Adrenal gland (tissue), 12 donors: Measurements from ENCODE around the gene CNTN1. TPM values are rescaled to one million over a fixed set of nuclear protein-coding genes. Genes with fewer than 3 reads are reported as not detected.

Experiments
- DNase-seq, 7 donors: peaks; one replicate each; pipeline ENCODE4 v3.0.0-alpha.2; 2019 to 2020
- H3K27ac ChIP-seq, 5 donors: fragments of 200-600 bp; sonication (generic) in 4 of 5; 1 replicate in 3 of 5; 2 replicates in 2 of 5; pipeline versions ENCODE4 v1.5.1 to v1.8.0; 2016 to 2020; ENCODE audit warnings: mild to moderate bottlenecking in 1 of 5
- H3K27me3 ChIP-seq: fragments of 200-600 bp; 2 replicates; pipeline ENCODE4 v1.8.0; 2021
- H3K36me3 ChIP-seq, 2 donors: fragments of 200-600 bp; replicated peaks in 1 of 2; 1 replicate in 1 of 2; 2 replicates in 1 of 2; pipeline versions ENCODE4 v1.5.1 to v1.8.0; 2018 to 2022
- H3K4me1 ChIP-seq, 2 donors: fragments of 200-600 bp; replicated peaks in 1 of 2; 1 replicate in 1 of 2; 2 replicates in 1 of 2; pipeline versions ENCODE4 v1.5.1 to v1.8.0; 2018 to 2021
- H3K4me3 ChIP-seq, 4 donors: fragments of 200-600 bp; sonication (generic) in 3 of 4; one replicate each; pipeline ENCODE4 v1.5.1; 2016 to 2018
- H3K9me3 ChIP-seq, 3 donors: fragments of 200-600 bp; sonication (generic) in 1 of 3; replicated peaks in 1 of 3; 1 replicate in 2 of 3; 2 replicates in 1 of 3; pipeline versions ENCODE4 v1.5.1 to v1.8.0; 2016 to 2021
- POLR2A ChIP-seq, 2 donors: fragments of 450-650 bp; IDR thresholded peaks; one replicate each; pipeline ENCODE4 v1.6.1; 2017; ENCODE audit warnings: antibody characterized with exemption in 2 of 2, mild to moderate bottlenecking in 2 of 2, moderate library complexity in 1 of 2
- WGBS, 4 donors: extraction: QIAGEN DNeasy Blood & Tissue Kit in 2 of 4; methylation state at CpG; one replicate each; pipeline versions ENCODE4 v1.1.5 to v1.1.7; 2013 to 2017; 5-methylcytosine and 5-hydroxymethylcytosine counted together
- intact Hi-C, 2 donors: fragments of 100-400 bp; cut with DNase I; formaldehyde crosslinking; loops; one replicate each; pipeline versions ENCODE4 v1.14.1 to v1.15.0; 2022 to 2023
- polyA plus RNA-seq, 3 donors: library from polyadenylated mRNA; stranded (reverse); fragments of 200-250 nt in 2 of 3; fragments of 350-450 nt in 1 of 3; fragmentation: Illumina TruSeq in 1 of 3; extraction: RNeasy Lipid Tissue Mini Kit (QIAGEN cat#74804) in 1 of 3; gene quantifications; one replicate each; pipeline ENCODE4 v1.2.3, GENCODE V29; 2013 to 2014
- total RNA-seq, 9 donors: library from RNA; depleted of rRNA in 4 of 9; stranded (reverse); fragments of >200 nt in 4 of 9; fragments of 120-200 nt in 1 of 9; fragmentation: NEBNext Ultra II Directional in 1 of 9; extraction: Animal tissue kit (Norgen Biotek cat#: 25700) in 1 of 9; gene quantifications; one replicate each; pipeline versions ENCODE4 v1.1.0 to v1.2.4, GENCODE V29; 2013 to 2023
- TF ChIP-seq, protein P1 (sequence below), 6 experiments: fragments of 450-650 bp in 4 of 6; fragments of 200-600 bp in 2 of 6; sonication (generic) in 1 of 6; IDR thresholded peaks; 1 replicate in 5 of 6; 2 replicates in 1 of 6; pipeline versions ENCODE4 v1.5.1 to v1.8.0; 2016 to 2021; ENCODE audit warnings: antibody characterized with exemption in 6 of 6, mild to moderate bottlenecking in 2 of 6, moderate library complexity in 1 of 6
- donor health status: healthy with polysubstance abuse.
- donor health status: Bipolar disorder and iron deficiency.
- donor health status: DM: yes; HTN: yes; CAD: no.
- donor health status: DM: no; HTN: no; CAD: no.
- donor health status: DM: no; HTN: no; CAD: no.
- donor health status: DM: yes; HTN: yes; CAD: no.

Gene CNTN1
- total and polyA plus RNA-seq, 12 donors: 3.8 to 76.8 (median 20.7) TPM

DNA sequence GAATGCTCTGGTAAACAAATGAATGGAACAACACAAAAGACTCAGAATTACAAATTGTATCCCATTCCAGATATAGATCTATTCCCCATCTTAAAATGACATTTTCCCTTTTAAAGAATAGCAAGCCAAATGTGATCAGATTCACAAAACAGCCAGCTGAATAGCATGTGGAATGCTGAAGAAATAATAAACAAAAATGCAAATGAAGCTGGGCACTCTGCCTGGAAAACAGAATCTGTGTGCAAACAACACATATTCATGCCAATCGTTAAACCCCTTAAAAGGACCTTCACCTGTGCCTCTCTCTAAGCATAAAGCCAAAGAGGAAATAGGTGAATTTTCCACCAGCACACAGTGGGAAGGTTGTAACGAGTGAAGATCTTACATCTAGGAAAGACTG lies 428.0 kb downstream of the CNTN1 start:
- TF ChIP-seq, protein P1, sequence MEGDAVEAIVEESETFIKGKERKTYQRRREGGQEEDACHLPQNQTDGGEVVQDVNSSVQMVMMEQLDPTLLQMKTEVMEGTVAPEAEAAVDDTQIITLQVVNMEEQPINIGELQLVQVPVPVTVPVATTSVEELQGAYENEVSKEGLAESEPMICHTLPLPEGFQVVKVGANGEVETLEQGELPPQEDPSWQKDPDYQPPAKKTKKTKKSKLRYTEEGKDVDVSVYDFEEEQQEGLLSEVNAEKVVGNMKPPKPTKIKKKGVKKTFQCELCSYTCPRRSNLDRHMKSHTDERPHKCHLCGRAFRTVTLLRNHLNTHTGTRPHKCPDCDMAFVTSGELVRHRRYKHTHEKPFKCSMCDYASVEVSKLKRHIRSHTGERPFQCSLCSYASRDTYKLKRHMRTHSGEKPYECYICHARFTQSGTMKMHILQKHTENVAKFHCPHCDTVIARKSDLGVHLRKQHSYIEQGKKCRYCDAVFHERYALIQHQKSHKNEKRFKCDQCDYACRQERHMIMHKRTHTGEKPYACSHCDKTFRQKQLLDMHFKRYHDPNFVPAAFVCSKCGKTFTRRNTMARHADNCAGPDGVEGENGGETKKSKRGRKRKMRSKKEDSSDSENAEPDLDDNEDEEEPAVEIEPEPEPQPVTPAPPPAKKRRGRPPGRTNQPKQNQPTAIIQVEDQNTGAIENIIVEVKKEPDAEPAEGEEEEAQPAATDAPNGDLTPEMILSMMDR (IDR thresholded peaks at IDR 0.05): no peak
- no peak for TF ChIP-seq POLR2A (IDR thresholded peaks at IDR 0.05)
- Histone ChIP-seq H3K4me1 (no peaks in the 10 kb centered on the region), H3K27me3 (no peaks in the 10 kb centered on the region), H3K9me3 (no peaks in the 10 kb centered on the region), H3K36me3 (no peaks in the 10 kb centered on the region), H3K4me3 (no peak overlapping the region), H3K27ac (no peak overlapping the region)
- WGBS, 4 donors: 68 to 82% (median 72%) methylated on average over 2 of the region's 2 CpGs
- intact Hi-C loops: no loop called here
- DNase-seq: no peak

DNA sequence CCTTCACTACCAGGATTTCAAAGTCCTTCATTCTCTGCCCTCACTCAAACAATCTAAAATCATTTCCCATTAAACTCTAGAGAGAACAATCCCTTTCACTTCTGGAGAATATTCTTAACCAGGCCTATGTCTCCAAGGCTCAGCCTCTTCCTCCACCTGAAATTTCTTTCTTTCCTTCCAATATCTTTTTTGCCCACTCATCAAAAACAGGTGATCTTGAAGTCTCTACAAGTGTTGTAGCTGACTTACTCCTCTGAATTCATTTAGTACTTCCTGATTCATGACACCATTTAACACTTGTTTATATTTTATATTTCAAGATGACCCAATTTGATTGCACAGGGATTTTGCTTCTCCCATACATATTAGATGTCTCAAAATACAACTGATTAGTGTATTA lies 429.1 kb downstream of the CNTN1 start:
- H3K4me3 ChIP-seq: no peak overlapping the region
- no peaks in the 10 kb centered on the region for H3K4me1 ChIP-seq
- intact Hi-C loops: no loop called here
- DNase-seq: no peak
- no peaks in the 10 kb centered on the region for H3K9me3 ChIP-seq
- H3K36me3 ChIP-seq: no peaks in the 10 kb centered on the region
- TF ChIP-seq POLR2A (IDR thresholded peaks at IDR 0.05): no peak
- TF ChIP-seq, protein P1 (IDR thresholded peaks at IDR 0.05): no peak
- no peak overlapping the region for H3K27ac ChIP-seq
- H3K27me3 ChIP-seq: no peaks in the 10 kb centered on the region
